HFF-Myc (cell line): ENCODE measurements around the gene MIS18BP1.
A peak's percentile ranks its signal among the peaks of the same experiment; 100 is the strongest.

ENCODE experiments used
- DNase-seq: peaks from one replicate; pipeline ENCODE4 v3.0.0-alpha.2; 2011; ENCODE audit warnings: low read depth; ENCODE audit errors: extremely low read depth
- H3K4me3 ChIP-seq: replicated peaks from 2 replicates; pipeline ENCODE4 v1.5.1; 2011; ENCODE audit warnings: low read depth, mild to moderate bottlenecking, control low read depth, low read length
- CTCF ChIP-seq: IDR thresholded peaks from 2 replicates; pipeline ENCODE4 v1.5.1; 2012; ENCODE audit warnings: mild to moderate bottlenecking, low read depth, low read length, control low read depth; ENCODE audit errors: missing control alignments

Gene MIS18BP1

GRCh38 chr14:45254771-45255170 lies 1.8 kb upstream of the MIS18BP1 start:
- H3K4me3 ChIP-seq, result no peak overlapping the region
- no peak for TF ChIP-seq CTCF
- no peak for DNase-seq

- DNase-seq, result no peak
- TF ChIP-seq CTCF, result no peak
- H3K4me3 ChIP-seq, result peak overlapping the region; percentile 74
Measured at GRCh38 chr14:45253754-45254310, 830 bp upstream of the MIS18BP1 start.

GRCh38 chr14:45252366-45253069 lies 484 bp downstream of the MIS18BP1 start:
- TF ChIP-seq CTCF, result no peak
- H3K4me3 ChIP-seq, result peak overlapping the region; percentile 74
- no peak for DNase-seq

GRCh38 chr14:45251912-45252311 lies 1.1 kb downstream of the MIS18BP1 start:
- peak overlapping the region; percentile 74 for H3K4me3 ChIP-seq
- TF ChIP-seq CTCF, result no peak
- no peak for DNase-seq

GRCh38 chr14:45249856-45250575 lies 3.0 kb downstream of the MIS18BP1 start:
- no peak for TF ChIP-seq CTCF
- peak overlapping the region; percentile 9 for H3K4me3 ChIP-seq
- peak; percentile 63 for DNase-seq

- no peak for TF ChIP-seq CTCF
- no peak overlapping the region for H3K4me3 ChIP-seq
- DNase-seq, result no peak
Measured at GRCh38 chr14:45247427-45247826, 5.6 kb downstream of the MIS18BP1 start.
